NCI-H146 (cell line): ENCODE data around the gene EXOC2.

Experiments used
- DNase-seq: peaks from one replicate; lab custom pipeline; 2025; lab: John Stamatoyannopoulos, UW

EXOC2 gene

DNA sequence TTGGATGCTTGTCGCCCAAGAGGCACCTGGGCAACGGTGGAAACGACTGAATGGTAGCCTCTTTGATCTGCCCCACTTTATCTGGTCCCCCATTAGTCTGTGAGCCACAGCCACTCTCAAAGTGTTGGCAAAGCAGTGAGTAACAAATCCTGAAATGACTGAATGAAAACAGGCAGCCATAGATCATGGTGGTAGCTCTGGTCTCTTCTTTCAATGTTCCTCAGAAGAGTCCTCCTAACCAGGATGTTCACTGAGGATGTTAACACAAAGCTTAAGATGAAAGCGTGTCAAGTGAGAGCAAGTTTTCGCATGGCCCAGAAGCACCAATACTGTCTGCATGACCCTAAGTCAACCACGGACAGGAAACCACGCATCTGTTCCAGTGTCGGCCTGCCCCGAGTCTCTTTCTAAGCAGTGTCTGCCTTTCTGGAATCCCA, 194.1 kb downstream of the EXOC2 start:
- DNase-seq, result no peak

DNA sequence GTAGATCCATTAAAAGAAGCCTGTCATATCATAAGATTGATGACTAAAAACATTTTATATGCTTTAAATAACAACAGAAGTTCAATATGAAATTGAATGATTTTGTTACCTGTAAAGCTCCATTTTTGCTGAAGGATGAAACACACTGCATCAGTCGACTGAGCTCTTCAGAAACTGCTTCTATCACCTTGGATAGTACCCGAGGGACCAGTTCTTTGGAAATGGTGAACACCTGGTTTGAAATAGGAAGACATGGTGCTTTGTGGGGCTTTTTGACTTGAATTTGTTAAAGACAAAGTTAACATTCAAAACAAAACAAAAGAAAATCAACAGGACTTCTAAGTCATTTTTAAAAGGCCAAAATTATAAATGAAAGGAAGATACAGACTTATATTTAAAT, 195.7 kb downstream of the EXOC2 start:
- DNase-seq, result no peak

DNA sequence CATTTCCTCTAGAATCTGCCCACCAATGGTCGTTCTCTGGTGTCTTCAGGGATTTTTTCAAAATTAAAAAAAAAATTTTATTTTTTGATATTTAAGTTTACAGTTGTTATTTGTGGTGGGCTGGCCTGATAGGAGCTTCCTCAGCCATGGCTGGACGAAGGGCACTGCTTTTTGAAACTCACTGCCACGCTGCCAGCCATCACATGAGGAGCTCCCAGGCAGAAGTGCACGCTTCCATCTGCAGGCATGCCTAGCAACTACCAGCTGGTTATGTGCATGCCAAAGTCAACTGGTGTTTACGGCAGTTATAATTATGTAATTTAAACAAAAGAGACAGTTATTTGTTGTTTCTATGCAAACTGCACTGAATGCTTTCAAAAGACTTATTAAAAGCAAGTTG, 196.3 kb downstream of the EXOC2 start:
- no peak for DNase-seq

DNA sequence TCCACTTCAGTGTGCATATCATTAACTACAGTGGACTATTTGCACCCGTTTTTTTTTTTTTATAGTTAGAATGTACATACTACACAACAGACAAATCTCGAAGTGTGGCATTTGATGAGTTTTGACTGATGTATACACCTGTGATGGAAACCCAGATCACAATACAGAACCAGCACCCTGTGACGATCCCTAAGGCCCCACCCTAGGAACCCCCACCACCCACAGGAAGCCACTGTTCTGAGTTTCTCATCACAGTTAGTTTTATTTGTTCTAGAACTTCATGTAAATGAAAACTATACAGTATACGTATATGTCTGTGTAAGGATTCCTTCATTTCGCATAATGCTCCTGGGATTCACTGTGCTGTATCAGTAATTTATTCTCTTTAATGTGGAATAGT, 198.5 kb downstream of the EXOC2 start:
- no peak for DNase-seq

DNA sequence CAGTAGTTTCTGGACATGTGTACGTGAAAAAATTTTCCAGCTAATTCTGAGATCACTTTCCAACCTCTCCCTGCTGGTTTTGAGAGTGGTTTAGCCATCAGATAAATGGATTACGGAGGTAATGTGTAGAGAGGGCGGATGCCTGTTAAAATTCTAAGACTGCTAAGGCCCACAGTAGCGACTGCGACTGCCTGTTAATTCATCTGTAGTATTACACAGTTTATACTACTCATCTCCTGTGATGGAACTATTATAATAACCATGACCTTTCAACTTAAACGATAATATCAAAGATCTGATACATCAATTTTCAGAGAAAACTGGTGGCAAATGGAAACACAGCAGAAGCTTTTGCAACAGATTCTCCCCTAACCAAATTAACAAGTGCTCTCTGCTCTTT, 199.1 kb downstream of the EXOC2 start:
- DNase-seq, result no peak

DNA sequence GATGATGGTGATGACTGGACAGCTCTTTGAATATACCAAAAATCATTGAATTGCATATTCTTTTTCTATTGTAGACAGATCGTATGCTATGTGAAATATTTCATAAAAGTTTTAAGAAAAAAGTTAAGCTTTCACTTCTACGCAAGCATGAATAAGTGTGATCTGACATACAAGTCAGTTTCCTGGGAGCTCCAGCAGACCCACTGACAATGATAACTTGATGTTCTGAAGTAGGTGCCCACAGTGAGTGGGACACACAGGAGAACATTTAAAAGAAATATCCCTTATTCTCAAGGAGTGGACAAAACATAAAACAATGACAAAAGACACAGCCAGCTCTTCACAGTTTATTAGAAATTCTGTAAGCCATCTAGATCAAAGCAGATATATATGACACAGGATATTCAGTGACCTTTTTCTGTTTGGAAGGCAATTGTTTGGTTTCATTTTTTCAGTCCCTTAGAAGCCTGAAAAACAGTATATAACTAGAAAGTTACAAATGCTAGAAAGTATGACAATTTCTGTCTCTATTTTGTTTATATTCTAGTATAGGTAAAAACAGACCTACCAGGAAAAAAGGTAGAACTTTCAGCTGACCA, 200.0 kb downstream of the EXOC2 start:
- no peak for DNase-seq

DNA sequence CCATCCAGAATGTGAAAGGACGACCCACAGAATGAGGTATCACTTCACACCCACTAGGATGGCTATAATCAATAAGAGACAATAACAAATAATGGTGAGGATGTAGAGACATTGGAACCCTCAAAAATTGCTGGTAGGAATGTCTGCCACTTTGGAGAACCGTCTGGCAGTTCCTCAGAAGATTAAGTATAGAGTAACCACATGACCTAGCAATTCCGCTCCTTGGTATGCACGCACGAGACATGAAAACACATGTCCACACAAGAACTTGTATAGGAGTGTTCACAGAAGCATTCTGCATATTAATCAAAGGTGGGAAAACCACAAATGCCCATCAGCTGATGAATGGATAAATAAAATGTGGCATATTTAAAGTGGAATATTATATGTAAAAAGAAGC, 200.8 kb downstream of the EXOC2 start:
- DNase-seq, result no peak

DNA sequence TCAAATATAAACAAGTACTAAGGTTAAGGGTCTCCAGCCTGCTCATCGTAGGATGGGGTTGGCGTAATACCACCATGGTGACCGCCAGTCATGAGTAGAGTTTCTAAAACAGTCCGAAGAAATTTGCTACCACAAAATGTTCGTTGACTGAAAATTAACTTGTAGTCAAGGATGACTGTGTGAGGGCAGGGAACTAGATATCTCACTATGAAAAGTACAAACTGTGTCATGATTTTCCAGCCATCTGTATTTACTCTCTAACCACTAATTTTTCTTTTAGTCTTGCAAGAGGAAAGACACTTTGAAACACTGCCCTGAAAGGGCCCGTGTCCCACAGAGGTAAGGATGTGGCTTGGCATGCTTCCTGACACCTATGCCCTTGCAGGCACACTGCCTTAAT, 201.7 kb downstream of the EXOC2 start:
- DNase-seq, result no peak

DNA sequence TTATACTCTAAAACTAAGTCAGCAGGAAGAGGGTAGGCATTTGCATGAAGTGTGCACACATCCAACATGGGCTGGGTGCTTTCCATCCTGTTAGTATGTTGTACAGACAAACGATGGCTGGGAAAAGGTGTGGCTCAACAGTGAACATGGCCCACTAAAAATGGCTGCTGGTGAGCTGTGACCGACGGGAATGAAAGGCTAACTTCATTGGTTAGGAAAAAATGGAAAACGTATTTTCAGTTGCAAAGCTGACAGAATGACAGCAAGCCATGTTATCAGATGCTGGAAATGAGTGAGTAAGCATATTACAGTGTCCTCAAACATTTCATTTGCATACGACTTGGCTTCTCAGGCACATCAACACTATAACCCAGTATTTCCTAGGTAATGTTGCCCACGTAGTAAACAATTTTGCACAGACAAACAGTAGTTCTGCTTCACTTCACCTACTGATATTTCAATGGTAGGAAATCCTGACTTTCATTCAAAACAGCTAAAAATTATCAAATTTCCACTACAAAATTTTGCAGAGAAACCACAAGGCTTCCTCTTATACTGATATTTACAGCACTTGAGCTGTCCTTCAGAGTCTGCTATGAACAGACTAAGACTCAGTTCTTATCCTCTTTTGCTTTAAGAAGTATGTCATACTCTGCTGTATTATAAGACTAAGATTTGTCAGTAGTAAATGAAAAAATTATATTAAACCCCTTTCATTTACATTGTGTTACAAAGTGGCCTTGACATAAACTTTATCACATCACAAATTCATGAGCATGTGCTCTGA, 202.5 kb downstream of the EXOC2 start:
- DNase-seq, result no peak

DNA sequence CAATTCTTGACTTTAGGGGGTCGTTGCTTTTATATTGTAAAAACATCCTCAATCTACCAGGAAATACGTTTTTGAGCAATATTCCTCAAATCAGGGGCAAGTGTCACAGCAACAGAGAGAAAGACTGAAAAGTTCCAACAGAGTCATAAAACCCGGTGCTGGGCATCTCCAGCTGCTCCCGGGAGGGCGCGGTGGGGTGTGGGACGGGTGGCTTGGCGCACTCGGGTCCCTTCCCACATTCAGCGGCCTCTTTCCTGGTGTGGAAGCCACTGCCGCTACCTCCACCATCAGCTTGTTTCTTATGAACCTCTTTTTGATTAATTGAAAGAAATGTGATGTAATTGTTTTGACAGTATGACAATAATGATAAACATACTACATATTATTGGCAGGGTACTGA, 203.2 kb downstream of the EXOC2 start:
- no peak for DNase-seq

DNA sequence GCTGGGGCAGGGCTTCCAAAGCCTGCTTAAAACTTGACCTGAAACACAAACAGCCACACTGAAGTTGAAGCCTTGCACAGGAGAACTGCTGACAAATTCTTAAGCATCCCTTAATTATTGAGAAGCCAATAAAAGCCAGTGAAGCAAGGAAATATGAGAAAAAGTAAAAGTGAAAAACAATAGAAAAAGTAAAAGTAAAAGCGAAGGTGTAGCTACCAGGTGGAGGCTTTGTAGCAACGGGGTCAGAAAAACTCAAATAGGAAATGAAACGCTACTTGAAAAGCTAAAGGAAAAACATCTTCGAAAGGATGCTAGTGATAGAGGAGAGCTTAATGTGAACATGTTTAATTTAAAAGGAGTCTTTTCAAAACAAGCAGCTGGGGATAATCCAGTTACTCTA, 203.9 kb downstream of the EXOC2 start:
- no peak for DNase-seq

DNA sequence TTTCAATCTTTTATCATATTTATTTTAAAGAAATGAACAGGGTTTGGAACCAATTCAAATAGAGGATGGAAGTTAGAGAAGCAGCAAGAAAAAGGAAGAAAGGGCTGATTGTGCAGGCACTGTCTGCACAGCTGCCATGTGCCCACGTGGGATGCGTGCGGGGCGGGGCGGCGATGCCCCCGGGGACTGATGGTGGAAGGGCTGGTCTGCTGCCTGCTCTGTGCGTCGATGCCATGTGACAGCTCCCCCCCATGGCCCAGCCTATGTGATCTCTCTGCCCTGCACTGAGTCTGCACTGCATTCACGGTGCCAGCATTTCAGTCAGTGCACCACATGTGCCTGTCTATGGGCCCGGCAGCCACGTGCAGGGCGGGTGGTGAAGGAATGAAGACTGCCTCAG, 205.0 kb downstream of the EXOC2 start:
- no peak for DNase-seq

DNA sequence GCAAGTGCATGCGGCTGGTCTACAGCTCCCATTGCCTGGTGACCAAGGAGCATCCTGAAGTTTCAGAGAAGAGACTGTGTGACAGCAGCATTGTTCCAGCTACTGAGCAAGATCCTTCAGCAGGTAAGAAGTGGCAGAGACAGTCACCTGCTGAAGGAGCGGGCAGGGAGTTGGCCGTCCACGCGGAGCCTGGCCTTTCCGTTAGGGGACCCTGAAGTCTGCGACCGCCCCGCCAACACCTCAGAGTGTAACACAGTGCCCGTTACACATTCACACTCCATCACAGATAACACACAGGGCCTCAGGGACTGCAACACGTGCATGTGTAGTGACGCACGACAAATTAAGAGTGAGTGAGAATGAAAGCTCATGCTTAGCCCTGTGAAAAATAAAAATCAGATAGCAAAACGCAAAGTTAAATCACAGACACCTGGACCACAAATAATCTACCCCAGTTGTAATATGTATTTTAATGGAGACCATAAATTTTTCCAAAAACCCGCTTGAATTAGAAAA, 207.2 kb downstream of the EXOC2 start:
- no peak for DNase-seq

DNA sequence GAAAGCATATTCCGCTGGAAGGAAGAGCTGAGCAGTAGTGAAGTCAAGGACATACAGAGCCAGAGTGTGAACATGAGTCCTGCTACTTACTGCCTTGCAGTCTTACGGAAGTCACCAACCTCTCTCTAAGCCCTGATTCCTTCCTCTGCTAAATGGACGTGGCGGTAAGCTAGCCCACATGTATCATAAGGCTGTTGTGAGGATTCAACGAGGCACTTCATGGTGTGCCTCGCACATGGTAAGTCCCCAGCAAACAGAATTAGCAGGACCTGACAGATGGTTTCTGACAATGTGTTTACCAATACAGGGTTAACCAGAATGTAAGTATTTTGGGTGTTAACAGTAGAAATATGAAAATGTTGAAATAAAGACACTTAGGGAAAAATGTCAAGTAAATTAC, 208.2 kb downstream of the EXOC2 start:
- no peak for DNase-seq

DNA sequence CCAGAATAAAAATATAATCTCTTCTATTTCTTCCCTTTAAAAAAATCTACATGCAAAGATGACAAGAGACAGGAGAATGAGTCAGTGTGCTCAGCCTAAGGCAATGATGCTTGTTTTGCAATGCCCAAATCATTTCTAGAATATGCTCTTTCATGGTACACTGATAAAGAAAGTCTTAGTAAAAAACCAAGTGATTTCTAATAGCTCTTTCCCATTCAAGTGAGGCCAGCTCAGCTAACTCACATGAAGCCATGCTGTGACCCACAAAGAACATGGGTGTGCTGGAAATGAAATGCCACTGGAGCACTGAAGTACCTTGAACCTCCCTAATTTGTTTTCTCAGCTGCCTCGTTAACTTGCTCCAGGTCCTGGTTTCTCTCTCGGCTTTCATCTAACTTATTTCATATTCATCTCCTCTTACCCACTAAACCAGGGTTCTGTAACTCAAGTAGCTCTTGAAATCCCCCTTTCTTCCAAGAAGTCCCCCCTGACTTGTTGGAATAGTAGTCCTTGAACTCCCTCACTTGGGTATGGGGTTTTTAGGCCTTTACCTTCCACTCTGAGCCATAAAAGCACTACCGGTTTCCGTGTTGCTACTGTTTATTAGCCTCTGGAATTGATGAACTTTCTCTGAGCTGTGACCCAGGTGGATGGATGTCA, 208.7 kb downstream of the EXOC2 start:
- no peak for DNase-seq

DNA sequence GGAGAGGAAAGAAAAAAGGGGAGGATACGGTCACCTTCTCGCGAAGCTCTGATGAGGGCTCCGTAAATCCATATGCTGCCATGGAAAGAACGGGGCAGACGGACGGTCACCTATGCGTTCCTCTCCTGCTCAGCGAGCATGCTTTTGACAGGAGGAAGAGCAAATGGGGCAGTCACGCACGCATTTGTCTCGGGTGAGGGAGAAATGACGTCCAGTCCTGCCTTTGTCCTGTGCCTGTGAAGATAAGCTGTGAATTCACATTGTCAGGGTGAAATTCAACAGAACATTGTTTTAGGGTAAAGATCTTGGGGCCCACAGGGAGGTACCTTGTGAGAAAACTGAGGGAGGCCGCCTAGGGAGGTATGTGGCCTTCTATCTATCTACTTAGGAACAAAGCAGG, 217.6 kb downstream of the EXOC2 start:
- peak; percentile 21 for DNase-seq

DNA sequence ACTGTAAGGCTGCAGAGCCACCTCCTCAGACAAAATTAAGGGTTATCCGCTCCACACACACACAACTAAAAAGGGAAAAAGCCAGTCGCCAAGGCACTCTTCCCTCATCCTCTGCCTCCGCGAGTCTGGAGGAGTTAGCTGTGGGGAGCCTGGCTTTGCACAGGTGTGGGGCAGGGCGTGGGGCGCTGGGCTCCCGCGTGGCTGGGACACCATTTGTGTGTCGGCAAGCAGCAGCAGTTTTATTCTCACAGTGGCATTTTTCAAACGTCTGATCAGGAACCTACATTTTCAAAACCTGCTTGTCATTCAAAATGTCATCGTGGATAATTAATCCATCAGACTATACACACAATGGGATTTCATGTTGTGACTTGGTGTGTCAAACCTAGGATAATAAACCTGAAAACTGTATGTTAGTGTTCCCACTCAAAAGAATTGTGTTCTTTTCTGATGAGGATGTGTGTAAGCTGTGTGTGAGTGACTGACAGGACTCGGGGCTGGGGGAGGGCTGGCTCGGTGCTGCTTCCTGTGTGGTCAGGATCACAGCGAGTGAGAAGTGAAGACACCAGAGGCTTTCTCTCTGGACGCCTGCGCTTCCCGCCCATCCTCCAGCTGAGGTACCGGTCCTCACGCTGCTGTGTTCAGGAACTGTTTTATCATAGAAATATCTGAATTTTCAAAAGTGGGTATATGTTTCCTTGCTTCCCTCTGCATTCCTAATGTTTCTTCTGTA, 218.3 kb downstream of the EXOC2 start:
- peak; percentile 63 for DNase-seq

DNA sequence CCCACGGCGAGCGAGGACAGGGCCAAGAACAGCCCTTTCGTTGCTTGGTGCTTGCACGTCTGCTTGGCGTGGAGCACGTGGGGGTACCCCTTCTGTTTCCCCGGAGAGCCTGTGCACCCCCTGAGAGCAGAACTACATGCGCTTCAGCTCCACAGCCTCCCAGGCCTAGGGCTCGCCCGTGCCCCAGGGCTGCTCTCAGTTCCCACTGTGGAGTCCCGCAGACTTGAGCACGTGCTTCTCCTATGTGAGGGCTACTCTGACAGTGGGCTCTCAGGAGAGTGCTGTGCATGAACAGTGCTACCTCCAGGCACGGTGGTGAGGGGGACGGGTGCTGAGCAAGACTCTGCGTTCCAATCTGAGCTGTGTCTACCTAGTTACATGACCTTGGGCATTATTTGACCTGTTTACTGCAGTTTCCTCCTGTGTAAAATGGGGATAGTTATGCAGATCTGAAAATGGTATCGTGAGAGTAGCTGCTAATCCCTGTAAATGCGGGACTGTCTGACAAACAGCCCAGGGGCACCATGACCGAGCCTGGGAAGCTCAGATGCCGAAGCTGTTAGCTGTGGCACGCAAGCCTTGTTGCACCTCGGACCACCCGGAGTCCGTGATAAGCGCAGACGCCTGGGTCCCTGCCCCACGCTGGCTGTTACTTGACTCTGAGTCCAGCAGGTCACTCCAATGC, 219.0 kb downstream of the EXOC2 start:
- DNase-seq, result peak; percentile 27

DNA sequence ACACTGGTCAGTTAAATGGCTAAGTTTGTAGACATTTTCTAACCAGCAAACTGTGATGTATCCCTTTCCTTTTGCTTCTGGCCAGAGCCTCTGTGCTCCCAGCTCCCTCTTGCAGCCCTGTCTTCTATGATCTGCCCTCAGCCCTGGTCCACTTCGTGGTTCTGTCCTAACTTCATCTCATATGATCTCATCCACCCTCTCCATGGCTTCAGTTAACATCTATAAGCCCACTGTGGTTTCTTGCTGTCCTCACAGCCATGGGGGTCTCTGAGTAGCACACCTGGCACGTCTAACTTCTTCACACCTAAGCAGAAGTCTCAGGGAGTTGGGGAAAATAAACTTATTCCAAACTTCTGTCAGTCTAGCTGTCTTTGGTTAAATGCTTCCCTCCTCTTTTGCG, 219.6 kb downstream of the EXOC2 start:
- no peak for DNase-seq

DNA sequence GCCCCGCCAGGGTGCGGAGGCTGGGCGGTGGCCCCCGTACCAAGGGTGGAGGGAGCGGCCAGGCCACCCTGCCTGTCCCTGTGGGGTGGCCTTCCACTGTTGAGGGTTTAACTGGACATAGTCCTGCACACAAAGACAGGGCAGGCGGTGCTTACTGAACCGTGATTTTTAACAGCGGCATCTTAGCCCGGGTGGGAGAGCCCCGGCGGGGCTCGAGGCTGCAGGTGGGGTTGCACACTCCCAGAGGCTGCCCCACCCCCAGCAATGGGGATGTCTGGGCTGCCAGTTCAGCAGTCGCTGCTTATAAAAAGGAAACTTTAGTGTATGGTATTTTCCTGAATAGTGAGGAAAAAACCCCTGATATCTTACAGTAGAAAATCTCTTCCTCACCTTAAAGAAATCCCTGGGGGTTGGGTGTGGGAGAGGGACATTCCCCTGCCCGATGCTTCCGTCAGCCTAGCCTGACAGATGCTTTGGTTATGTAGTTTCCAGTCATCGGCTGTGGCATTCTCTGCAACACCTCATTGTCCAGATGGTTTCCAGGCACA, 222.0 kb downstream of the EXOC2 start:
- DNase-seq, result no peak

DNA sequence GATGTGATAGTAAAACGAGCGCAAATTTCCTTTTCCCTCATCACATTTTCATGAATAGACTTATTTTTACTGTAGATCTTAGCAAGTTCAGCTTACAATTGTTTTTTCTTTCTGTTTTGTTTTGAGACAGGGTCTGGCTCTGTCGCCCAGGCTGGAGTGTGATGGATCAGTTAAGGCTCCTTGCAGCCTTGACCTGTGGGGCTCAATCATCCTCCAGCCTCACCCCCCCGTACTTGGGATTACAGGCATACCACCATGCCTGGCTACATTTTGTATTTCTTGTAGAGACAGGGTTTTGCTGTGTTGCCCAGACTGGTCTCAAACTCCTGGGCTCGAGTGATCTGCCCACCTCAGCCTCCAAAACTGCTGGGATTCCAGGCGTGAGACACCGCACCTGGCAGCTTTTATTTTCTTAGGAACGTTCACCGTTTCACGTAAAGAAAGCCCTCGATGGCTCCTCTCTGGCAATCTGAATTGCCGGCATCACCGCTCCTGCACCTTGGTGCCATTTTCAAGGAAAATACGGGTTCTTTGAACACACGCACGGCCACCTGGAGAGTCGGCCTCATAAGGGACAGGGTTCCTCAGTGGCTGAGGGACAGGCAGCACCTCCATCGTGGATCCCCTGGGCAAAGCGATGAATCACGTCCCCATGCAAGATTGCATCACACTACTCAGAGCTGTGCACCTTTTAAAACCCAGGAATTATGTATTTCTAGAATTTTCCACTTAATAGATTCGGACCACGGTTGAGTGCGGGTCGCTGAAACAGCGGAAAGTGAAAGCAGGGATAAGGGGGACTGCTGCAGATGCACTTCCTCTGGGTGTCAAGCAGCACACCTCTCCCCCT, 222.7 kb downstream of the EXOC2 start:
- no peak for DNase-seq
